ENCODE results near the gene ADAM11.
"Not testable (repeated sequence)": the region's sequence is repeated elsewhere in the genome, so short reads cannot be mapped to it uniquely, and the experiment has no call there.

ADAM11 gene

GRCh38 chr17:44751331-44751730 lies 7.5 kb upstream of the ADAM11 start:
- no peak for TF ChIP-seq ZFX (IDR thresholded peaks at IDR 0.05; ENCODE audit: borderline replicate concordance)
- TF ChIP-seq CTCF (IDR thresholded peaks at IDR 0.05), result no peak

GRCh38 chr17:44751806-44752205 lies 7.0 kb upstream of the ADAM11 start:
- no peak overlapping the region for H3K27ac ChIP-seq
- TF ChIP-seq ZFX (IDR thresholded peaks at IDR 0.05; ENCODE audit: borderline replicate concordance) (no peak), CTCF (IDR thresholded peaks at IDR 0.05) (no peak)

More at GRCh38 chr17:44751331-44751730, 7.5 kb upstream of the ADAM11 start:
- H3K27ac ChIP-seq, result no peak overlapping the region

GRCh38 chr17:44752953-44753861 lies 5.6 kb upstream of the ADAM11 start:
- TF ChIP-seq CTCF (IDR thresholded peaks at IDR 0.05), result no peak
- TF ChIP-seq ZFX (IDR thresholded peaks at IDR 0.05; ENCODE audit: borderline replicate concordance), result no peak
- H3K27ac ChIP-seq, result no peak overlapping the region

- TF ChIP-seq CTCF (IDR thresholded peaks at IDR 0.05) (no peak), ZFX (IDR thresholded peaks at IDR 0.05; ENCODE audit: borderline replicate concordance) (no peak)
Measured at GRCh38 chr17:44754276-44754675, 4.5 kb upstream of the ADAM11 start.

GRCh38 chr17:44755180-44755579 lies 3.6 kb upstream of the ADAM11 start:
- H3K27ac ChIP-seq, result not testable (repeated sequence)

More at GRCh38 chr17:44754276-44754675, 4.5 kb upstream of the ADAM11 start:
- no peak overlapping the region for H3K27ac ChIP-seq

DNA sequence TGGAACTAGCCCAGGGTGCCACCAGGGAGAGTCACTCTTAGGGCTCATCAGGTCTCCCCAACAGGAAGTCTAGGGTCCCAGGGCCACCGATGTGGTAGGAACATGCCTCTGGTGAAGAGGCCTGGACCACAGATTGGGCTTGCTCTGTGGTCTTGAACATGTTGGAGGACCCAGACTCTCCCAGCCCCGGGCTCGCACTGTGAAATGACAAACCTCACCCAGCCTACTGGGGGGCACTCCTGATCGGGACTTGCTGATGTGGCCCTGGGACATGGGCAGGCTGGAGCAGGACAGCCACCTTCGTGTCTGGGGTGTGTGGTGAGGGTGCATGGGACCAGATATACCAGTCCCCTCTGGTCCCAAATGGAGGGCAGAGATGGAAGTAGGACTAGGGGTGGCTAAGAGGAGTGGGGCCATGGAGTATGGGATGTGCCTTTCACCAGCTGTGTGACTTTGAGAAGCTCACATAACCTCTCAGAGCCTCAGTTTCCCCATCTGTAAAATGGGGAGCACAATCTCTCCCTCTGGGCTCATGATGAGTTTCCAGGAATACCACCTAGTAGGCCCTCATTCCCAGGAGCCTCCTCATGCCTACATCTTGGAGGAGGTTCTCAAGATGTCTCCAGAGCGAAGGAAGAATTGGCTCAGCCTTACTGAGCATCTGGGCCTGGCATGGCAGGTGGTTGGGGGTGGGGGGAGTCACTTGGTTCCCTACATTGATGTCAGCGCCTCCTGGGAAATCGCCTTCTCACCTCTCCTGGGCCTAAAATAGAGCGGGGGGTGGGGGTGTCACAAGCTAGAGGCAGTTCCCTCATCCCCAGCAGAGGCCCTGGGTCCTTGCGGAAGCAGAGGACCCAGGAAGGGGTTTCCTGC lies 1.5 kb upstream of the ADAM11 start:
- TF ChIP-seq ZFX (IDR thresholded peaks at IDR 0.05; ENCODE audit: borderline replicate concordance) (no peak), CTCF (IDR thresholded peaks at IDR 0.05) (no peak)
- H3K27ac ChIP-seq, result no peak overlapping the region

DNA sequence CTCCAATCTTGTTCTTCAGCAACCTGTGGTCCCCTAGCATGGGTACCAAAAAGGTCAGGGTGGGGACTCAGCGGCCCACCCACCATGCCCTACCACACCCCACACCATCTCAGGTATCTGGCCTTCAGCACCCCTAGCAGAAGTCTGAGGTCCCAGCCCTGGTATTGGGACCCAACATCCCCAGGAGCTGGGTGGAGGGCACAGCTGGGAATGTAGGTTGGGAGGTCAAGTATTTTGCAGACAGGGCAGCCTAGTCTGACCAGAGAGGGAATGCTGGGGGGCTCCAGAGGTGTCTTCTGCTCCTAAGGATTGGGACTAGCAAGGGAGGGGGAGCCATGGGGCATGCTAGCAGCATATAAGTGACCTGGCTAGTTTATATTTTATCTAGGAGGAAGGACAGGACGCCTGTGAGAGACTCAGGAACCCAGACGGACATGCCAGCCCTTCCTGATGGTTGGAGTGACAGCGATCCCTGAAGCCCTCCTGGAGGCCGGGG lies 822 bp upstream of the ADAM11 start:
- no peak for TF ChIP-seq ZFX (IDR thresholded peaks at IDR 0.05; ENCODE audit: borderline replicate concordance)
- no peak for TF ChIP-seq CTCF (IDR thresholded peaks at IDR 0.05)

More for the DNA sequence above, 822 bp upstream of the ADAM11 start:
- H3K27ac ChIP-seq, result no peak overlapping the region
